Measurements from ENCODE around the gene NACA2. TPM values are rescaled to one million over a fixed set of nuclear protein-coding genes. Genes with fewer than 3 reads are reported as not detected.

NACA2 gene
- total and polyA plus RNA-seq, 2 donors (not counting 1 experiment from before 2014, with no cell fraction given) = not detected

DNA sequence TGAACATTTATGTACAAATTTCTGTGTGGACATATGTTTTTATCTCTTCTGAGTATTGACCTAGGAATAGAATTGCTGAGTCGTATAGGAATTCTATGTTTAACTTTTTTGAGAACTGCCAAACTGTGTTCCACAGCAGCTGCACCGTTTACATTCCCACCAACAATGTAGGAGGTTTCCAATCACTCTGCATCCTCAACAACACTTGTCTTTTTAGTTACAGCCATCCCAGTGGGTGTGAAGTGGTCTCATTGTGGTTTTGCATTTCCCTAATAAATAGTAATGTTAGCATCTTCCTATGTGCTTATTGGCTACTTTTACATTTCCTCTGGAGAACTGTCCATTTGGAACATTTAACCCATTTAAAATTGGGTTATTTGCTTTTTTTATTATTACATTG lies 36.6 kb upstream of the NACA2 start:
- H3K27ac Mint-ChIP-seq = no peak overlapping the region
- Histone ChIP-seq H3K36me3 (replicated peaks in 1 of 2; ENCODE audit: control extremely low read depth in 1 of 2, control insufficient read depth in 1 of 2, extremely low read depth in 1 of 2, insufficient read depth in 2 of 2, low read length in 1 of 2) (no peaks in the 10 kb centered on the region), H3K27me3 (replicated peaks in 1 of 4; ENCODE audit: control extremely low read depth in 1 of 4, control insufficient read depth in 3 of 4, insufficient read depth in 4 of 4, low read length in 3 of 4) (peaks cover 0 to 12% (median 3%) of the 10 kb centered on the region in 4 experiments), H3K4me3 (ENCODE audit: control extremely low read depth in 1 of 5, extremely low read depth in 1 of 5, insufficient read depth in 1 of 5, low read depth in 2 of 5, low read length in 4 of 5) (no peak overlapping the region), H2AFZ (ENCODE audit: insufficient read depth, low read depth, low read length, poor library complexity, severe bottlenecking) (no peak overlapping the region), H3K4me2 (replicated peaks; ENCODE audit: low read depth, low read length, poor library complexity, severe bottlenecking) (no peak overlapping the region), H3K4me1 (ENCODE audit: control insufficient read depth in 2 of 2, insufficient read depth in 2 of 2, low read length in 2 of 2) (no peaks in the 10 kb centered on the region), H3K79me2 (ENCODE audit: control insufficient read depth, insufficient read depth, low read length) (no peaks in the 10 kb centered on the region), H3K9ac (ENCODE audit: low read length) (no peak overlapping the region), H3K27ac (ENCODE audit: low read length in 2 of 2) (no peak overlapping the region), H3K9me3 (ENCODE audit: control extremely low read depth in 1 of 3, control insufficient read depth in 2 of 3, insufficient read depth in 1 of 3, low read length in 2 of 3) (peaks cover 0 to 2% (median 0%) of the 10 kb centered on the region in 3 donors), H4K20me1 (ENCODE audit: control insufficient read depth, insufficient read depth, low read length, poor library complexity, severe bottlenecking) (no peaks in the 10 kb centered on the region)
- H3K4me1 Mint-ChIP-seq = no peaks in the 10 kb centered on the region
- no CpG with 5 or more reads among the region's 2 CpGs for WGBS (ENCODE audit: insufficient coverage)
- ChIA-PET CTCF (no interaction called here), POLR2A (no interaction called here)
- H3K27me3 Mint-ChIP-seq = peaks cover 34% of the 10 kb centered on the region
- H3K4me3 Mint-ChIP-seq = no peak overlapping the region
- ATAC-seq (ENCODE audit: low read depth) = no peak
- no peak for DNase-seq
- no peak for TF ChIP-seq EZH2 (IDR thresholded peaks at IDR 0.05; ENCODE audit: borderline replicate concordance, insufficient read depth, low read depth, low read length, poor library complexity, severe bottlenecking)
- TF ChIP-seq CTCF (IDR thresholded peaks at IDR 0.05) = no peak
- intact Hi-C loops (cut with micrococcal nuclease) = no loop called here
- peaks cover 2% of the 10 kb centered on the region for H3K9me3 Mint-ChIP-seq (ENCODE audit: insufficient read depth)

- H3K9me3 Mint-ChIP-seq (ENCODE audit: insufficient read depth) = peaks cover 2% of the 10 kb centered on the region
- no peaks in the 10 kb centered on the region for H3K4me1 ChIP-seq (ENCODE audit: control insufficient read depth in 2 of 2, insufficient read depth in 2 of 2, low read length in 2 of 2)
- H4K20me1 ChIP-seq (ENCODE audit: control insufficient read depth, insufficient read depth, low read length, poor library complexity, severe bottlenecking) = no peaks in the 10 kb centered on the region
- H3K4me3 Mint-ChIP-seq = no peak overlapping the region
- peaks cover 0 to 12% (median 3%) of the 10 kb centered on the region in 4 experiments for H3K27me3 ChIP-seq (replicated peaks in 1 of 4; ENCODE audit: control extremely low read depth in 1 of 4, control insufficient read depth in 3 of 4, insufficient read depth in 4 of 4, low read length in 3 of 4)
- ATAC-seq (ENCODE audit: low read depth) (no peak), DNase-seq (no peak)
- H3K4me3 ChIP-seq (ENCODE audit: control extremely low read depth in 1 of 5, extremely low read depth in 1 of 5, insufficient read depth in 1 of 5, low read depth in 2 of 5, low read length in 4 of 5) = no peak overlapping the region
- H3K27me3 Mint-ChIP-seq = peaks cover 31% of the 10 kb centered on the region
- intact Hi-C loops (cut with micrococcal nuclease) = no loop called here
- ChIA-PET POLR2A (no interaction called here), CTCF (no interaction called here)
- TF ChIP-seq CTCF (IDR thresholded peaks at IDR 0.05) (no peak), EZH2 (IDR thresholded peaks at IDR 0.05; ENCODE audit: borderline replicate concordance, insufficient read depth, low read depth, low read length, poor library complexity, severe bottlenecking) (no peak)
- no peak overlapping the region for H3K27ac ChIP-seq (ENCODE audit: low read length in 2 of 2)
- H3K79me2 ChIP-seq (ENCODE audit: control insufficient read depth, insufficient read depth, low read length) = no peaks in the 10 kb centered on the region
- H3K27ac Mint-ChIP-seq = no peak overlapping the region
- no peak overlapping the region for H3K4me2 ChIP-seq (replicated peaks; ENCODE audit: low read depth, low read length, poor library complexity, severe bottlenecking)
- H3K9me3 ChIP-seq (ENCODE audit: control extremely low read depth in 1 of 3, control insufficient read depth in 2 of 3, insufficient read depth in 1 of 3, low read length in 2 of 3) = peaks cover 0 to 2% (median 0%) of the 10 kb centered on the region in 3 donors
- H3K4me1 Mint-ChIP-seq = no peaks in the 10 kb centered on the region
- no peak overlapping the region for H3K9ac ChIP-seq (ENCODE audit: low read length)
- no peak overlapping the region for H2AFZ ChIP-seq (ENCODE audit: insufficient read depth, low read depth, low read length, poor library complexity, severe bottlenecking)
- H3K36me3 ChIP-seq (replicated peaks in 1 of 2; ENCODE audit: control extremely low read depth in 1 of 2, control insufficient read depth in 1 of 2, extremely low read depth in 1 of 2, insufficient read depth in 2 of 2, low read length in 1 of 2) = no peaks in the 10 kb centered on the region
These were observed 36.1 kb upstream of the NACA2 start for GRCh38 chr17:61627125-61627524.

Data from B cell (primary cell).